Posterior vena cava (tissue), 2 donors: ENCODE results near the gene SMAD3. TPM values are rescaled to one million over a fixed set of nuclear protein-coding genes. Genes with fewer than 3 reads are reported as not detected.

Source experiments
- DNase-seq: peaks from one replicate; pipeline ENCODE4 v3.0.0-alpha.2; 2020; ENCODE audit warnings: low spot score
- intact Hi-C, 2 donors: fragments of 100-400 bp; cut with DNase I; formaldehyde crosslinking; loops; one replicate each; pipeline versions ENCODE4 v1.14.1 to v1.14.2; 2022 to 2023
- total RNA-seq, 2 donors: library from RNA; stranded (reverse); fragmentation: NEBNext Ultra II Directional; extraction: Animal tissue kit (Norgen Biotek cat#: 25700); gene quantifications; one replicate each; pipeline ENCODE4 v1.2.1, GENCODE V29; 2021
- donor health status: DM: yes; HTN: yes; CAD: no.
- donor health status: DM: yes; HTN: yes; CAD: no.

Gene SMAD3
- total RNA-seq, 2 donors from 2014 or later: 56.3 to 62.7 TPM

DNA sequence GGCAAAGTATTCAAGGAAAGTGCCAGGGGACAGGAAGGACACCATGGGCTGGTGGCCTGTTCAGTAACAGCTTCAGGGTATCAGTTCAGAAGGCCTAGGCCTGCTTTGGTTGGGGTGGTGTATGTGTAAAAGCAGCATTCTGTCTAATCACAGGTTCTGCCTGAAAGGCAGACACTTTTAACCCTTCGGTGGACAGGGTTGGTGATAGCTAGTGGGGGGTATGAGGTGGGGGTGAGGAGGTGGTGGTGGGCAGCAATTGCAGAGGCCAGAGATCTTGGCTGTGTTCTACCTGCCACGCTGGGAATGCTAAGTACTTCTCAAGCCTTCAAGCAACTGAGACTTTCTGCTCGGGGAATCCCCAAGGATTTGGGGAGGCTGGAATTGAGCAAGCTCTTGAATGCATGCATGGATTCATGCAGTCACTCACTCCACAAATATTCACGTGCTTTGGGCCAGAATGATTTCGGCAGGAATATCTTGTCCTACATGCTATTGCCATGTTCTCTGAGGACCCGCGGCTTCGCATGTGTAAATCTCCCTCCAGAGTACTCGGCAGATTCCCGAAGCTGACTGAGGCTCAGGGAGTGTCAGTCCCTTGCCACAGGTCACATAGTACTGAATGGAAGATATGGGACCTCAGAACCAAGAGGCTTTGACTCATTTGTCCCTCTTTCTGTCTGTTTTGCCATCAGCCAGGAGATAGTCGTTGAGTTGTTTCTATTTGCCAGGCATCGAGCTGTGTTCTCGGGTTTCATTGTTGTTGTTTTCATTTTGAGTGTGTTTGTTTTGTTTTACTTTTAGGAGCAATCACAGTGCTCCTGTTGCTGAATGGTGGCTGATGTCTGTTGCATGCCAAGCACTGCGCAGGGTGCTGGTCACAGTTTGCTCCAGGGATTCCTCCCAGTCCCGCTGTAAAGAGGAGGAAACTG lies 65.5 kb downstream of the SMAD3 start:
- peak; percentile 76 for DNase-seq
- intact Hi-C loops: no loop called here

DNA sequence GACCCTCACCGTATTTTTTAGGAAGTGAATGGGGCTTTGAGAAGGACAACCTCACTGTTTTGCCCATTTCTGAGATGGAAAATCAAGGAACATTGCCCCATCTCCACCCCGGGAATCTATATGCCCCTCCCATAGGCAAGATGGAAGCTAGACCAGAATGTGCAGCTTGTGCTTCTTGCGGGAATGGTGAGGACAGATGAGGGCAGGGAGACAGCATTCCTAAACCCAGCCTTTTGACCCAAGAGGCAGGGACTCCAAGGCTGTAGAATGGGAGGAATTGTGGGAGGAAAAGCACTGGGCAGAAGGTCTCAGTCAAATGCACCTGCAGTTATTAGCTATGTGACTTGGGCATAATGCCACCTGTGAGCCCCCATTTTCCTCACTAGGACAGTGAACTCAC lies 66.9 kb downstream of the SMAD3 start:
- intact Hi-C loops: no loop called here
- no peak for DNase-seq

DNA sequence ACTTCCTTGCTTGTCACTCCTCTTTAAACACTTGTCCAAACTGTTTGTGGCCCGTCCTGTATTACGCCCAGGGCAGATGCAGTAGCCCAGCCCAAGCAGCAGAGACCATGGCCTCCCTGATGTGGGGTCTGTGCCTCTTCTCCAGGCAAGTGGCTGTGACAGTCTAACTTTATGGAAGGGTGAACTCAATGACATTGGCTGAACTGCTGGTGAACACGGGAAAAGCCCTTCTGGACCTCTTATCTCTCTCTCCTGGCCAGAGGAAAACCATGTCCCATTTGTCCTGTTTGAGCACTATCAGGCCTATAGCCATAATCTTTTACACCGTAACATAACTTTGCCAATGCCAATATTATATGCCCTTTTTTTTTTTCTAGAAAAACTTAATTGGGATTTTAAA lies 67.6 kb downstream of the SMAD3 start:
- intact Hi-C loops: no loop called here
- peak; percentile 24 for DNase-seq

DNA sequence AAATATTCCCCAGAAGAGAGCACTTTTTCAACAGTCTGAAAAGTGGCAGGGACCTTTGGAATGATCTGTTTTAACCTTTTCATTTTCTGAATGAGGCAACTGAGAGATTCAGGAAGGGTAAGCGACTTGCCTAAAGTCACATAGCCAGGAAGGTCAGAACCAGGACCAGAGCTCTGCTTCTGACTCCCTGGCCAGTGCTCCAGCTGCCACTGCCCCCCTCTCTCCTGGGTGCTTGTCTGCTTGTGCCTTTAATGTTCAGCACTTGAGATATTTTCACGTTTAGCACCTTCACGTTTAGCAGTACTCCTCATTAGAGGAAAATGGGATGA lies 68.3 kb downstream of the SMAD3 start:
- intact Hi-C loops: no loop called here
- DNase-seq: peak; percentile 29

DNA sequence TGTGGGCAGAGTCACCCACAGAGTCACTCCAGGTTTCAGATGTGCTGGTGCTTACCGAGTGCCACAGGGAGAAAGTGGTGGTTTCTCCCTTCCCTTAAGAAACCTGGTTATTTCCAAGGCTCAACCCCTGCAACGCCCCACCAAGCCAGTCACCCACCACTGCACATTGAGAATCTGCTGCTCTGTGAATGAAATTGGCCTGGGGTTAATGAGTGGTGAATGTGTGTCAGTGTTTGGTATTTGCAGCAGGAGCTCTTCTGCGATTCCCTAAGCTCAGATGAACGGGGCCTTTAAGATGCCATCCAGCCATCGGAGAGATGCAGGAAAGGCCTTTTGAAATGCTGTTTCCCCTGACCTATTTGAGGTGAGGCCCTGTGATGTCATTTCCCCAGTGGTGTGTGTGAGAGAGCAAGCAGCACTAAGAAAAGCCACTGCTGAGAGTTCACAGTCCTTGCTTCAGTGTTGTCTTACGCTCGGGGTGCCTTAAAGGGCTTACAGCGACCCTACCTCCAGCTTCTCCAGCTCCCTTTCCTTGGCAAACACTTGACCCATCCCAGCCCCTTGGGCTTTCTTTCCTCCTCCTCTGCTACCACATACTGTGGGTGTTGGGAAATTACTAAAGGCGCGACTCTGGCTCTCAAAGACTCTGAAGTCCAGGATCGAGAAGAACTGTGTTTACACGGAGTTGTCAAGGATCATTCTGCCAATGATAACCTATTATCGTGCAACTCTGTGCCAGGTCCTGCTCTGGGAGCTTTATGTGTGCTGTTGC lies 68.9 kb downstream of the SMAD3 start:
- intact Hi-C loops: no loop called here
- peak; percentile 62 for DNase-seq

DNA sequence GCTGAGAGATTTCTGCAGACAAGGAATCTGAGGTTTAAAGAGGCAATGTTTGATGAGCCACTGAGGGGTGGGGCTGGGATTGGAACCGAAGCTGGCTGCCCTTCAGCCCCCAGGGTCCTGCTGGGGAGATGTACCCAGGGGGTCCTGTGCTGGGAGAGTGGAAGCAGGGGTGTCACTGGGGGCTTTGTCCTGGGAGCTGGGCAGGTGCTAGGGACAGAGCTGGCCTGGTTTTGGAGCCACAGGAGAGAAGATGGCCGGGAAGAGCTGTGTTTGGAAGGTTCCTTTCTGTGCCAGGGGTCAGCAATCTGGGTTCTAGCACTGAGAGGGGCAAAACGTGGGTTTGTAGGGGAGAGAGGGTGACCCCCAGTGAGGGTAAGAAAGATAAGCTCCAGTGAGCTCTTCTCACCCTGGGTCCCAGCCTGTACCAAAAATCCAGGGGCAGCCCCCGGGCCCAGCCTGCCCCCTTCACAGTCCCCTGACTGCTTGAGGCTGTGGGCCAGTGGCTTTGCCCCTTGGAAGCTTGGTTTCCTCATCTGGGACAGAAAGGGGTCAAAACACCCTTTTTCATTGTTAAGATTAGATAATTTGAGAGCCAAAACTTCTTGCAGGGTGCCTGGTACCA lies 69.6 kb downstream of the SMAD3 start:
- intact Hi-C loops: no loop called here
- peak; percentile 76 for DNase-seq

DNA sequence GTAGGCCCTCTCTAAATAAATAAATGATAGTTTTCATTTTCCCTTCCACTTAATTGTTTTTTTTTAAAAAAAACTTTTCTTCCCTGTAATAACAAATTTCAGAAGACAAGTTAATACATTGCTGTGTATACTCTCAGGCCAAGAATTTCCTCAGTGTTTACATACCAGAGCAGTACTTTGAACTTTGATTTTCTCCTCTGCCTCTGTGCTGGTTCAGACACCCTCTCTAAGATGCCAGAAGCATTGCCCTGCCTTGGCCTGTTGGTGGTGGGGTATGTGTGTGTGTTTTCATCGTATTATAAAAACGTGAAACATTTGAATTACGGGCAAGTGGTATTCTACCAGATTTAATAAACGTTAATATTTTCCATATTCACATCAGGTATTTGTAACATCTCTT lies 70.1 kb downstream of the SMAD3 start:
- peak; percentile 35 for DNase-seq
- intact Hi-C loops: no loop called here

DNA sequence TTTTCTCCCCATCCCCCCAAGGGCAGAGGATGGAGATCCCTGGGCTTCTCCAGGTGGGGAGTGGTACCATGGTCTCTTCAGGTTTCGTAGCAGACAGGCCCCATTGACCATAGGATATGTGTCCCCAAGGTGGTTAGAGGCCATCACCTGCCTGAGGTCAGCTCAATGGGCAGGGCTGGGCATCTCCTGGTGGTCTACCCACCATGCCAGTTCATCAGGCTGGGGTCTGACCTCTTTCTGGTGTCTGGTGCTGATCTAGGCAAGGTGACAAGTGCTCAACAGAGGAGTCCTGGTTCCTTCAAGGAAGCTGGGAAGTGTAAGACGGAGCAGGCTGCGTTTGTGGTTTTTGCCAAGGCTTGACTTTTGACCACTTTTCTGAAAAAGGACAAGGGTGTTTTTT lies 71.4 kb downstream of the SMAD3 start:
- intact Hi-C loops: no loop called here
- DNase-seq: peak; percentile 52

DNA sequence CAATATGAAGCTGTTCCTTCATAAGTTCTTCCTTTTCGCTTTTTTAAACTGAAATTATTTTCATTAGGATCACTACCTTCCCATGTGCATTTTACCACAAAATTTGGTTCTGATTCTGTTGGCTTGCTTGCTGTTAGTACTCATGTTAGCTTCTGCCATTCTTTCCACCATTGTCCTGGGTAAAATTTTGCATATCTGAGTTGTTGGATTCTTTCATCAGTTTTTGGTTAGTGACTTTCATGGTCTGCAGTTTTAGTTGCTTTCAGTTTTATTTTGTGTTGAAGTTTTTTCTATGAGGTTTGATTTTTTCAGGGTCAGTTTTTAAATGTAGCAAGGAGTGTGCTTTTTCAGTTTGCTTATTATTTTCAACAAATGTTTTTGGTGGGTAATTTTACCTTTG lies 71.9 kb downstream of the SMAD3 start:
- intact Hi-C loops: no loop called here
- no peak for DNase-seq

DNA sequence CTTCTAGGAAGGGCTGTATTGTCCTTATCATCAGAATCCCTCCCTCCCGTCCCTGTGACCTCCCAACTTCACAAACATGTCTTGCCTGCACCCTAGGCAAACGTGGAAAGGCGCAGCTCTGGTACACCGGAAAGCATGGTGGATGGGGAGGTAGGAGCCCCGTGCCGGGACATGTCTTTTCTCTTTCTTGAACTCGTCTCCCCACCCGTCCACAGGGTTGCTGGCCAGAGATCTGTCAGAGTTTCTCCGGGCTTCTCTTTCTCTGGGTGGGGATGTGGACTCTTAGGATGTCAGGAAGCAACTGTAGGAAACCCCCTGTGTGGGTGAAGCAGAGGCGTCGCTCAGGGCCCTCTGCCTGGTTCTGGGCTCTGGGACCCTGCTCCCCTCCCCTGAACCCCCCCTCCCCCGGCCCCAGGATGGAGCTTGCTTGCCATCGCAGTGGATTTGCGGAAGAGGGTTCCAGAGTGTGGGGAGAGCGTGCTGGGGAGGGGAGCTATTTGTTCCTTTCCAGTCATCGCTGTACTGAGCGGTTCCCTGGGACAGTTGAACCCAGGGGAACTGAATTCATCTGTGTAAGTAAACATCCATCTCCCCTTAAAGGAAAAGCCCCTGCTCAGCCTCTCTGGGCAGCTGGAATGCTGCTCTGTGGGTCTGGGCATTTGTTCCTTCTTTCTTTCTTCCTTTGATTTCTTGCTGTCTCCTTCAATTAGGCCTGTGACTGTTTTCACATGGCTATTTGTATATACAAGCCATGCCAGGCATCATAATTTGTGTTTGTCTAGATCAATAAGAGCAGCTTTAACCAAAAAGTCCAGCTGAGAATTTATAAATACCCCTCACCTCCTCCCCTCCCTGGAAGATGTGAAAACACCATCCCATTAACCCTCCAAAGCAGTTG lies 72.8 kb downstream of the SMAD3 start:
- intact Hi-C loops: no loop called here
- peak; percentile 68 for DNase-seq

DNA sequence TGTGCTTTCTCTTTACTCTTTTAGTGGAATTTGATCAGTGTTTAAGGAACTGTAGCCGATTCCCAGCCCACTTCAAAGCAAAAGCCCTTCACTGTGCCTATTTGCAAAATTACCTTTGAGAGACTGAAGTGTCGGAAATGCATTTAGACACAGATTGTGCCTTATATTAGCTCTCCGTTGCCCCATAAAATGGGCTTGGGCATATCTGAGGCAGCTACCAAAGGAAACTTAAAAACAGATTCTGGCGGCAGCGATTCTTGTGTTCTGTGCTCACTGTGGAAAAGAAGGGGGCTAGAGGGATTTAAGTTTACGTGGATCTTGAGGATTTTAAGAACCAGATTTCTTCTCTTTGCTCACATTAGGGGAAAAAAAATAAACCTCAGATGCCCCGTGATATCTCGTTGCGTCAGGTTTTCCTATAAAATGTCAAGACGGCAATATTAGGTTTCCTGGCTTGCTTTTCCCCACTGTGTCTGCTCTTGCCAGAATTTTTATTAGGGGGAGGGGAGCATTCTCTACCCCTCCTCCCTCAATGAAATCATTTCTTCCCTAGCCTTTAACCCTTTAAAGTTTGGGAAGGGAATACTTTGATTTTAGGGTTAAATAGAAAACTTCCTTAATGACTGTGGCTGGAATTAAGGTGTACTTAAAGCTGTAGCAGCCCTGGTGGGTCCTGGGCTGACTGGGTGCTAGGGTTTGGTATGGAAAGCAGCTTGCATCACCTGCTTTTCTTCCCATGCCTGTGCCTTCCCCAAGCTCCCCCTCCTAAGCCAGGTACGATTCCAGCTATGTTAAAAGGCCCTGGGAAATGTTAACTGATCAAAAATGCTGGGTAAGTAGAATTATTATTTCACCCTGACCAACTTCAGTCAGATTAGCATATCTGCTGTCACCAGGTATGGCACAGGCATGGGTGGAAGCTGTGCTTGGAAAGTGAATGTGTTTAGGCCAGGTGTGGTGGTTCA lies 73.8 kb downstream of the SMAD3 start:
- DNase-seq: peak; percentile 58
- intact Hi-C loops: loop anchor here in 1 of 2 donors (1.0 kb wide), 1 partner anchor 21 kb away; no protein-coding TSS in a partner anchor

DNA sequence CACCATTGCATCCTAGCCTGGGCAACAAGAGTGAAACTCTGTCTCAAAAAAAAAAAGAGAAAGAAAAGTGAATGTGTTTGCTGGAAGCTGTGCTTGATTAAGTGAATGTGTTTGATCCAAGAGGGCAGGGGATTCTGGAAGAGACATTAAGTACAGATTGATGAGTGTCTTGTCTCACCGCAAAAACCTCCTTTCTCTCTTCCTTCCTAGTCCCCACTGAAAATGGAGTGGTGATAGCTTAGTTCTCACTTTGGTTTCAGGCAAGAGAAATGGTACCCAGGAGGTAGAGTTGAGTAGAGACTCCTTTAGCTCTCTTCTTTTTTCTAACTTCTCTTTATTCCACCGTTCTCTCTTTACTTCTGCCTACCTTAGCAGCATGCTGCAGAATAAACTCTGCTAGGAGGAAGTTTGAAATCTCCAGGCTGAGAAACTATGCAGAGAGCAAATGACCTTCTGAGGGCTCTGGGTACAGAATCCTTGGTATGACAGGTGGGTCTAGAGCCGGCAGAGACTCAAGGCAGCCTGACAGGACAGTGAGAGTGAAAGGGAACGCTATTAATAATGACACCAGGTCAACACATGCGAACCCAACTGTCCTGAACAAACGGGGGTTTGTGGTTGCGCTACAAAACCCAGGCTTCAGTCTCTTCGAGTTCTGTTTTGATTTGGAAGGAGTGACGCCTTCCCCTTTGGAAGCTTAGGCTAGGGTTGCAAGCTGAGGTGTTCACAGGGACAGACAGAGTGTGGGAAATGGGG lies 74.9 kb downstream of the SMAD3 start:
- intact Hi-C loops: no loop called here
- peak; percentile 7 for DNase-seq

DNA sequence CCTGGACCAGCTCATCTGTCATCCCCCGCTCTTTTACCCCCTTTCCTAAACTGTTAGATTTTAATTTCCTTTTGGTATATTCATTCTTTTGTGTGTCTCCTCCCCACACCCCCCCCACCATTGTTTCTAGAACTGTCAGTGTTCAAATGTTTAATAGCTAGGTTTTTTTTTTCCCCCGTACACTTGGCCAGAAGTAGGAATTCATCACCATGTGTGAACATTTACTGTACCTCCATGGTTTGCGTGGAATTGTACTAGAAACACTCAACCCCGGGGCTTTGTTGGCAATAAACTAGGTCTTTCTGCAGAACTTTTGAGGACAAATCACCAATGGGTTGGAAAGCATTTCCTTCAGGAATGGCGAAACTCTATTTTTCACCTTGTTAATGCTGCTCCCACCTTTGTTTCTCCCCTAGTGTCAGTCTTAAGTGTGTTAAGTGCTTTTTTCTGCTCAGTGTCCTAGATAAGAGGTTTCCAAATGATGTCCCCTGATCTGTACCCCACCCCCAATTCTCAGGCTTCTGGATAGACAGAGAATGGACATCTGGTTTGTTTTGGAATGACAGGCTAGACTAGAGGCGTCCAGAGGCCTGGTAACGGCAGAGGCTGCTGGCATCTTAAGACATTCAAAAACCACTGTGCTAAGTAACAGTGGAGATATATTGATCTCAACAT lies 76.8 kb downstream of the SMAD3 start:
- DNase-seq: no peak
- intact Hi-C loops: no loop called here

DNA sequence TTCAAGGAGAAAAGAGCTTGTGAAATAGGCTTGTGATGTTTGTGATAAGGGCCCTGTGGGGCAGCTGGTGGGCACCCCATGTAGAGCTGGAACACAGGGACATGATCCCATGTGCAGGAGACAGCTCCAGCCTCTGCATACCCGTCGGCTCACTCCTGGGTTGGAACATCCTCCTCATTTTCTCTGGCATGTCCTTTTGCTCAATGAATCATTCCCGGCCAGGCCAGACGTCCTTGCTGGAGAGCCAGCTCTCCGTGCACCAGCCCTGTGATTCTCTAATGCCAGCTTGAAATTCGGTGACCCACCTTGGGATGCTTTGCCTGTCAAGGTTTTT lies 77.3 kb downstream of the SMAD3 start:
- DNase-seq: peak; percentile 77
- intact Hi-C loops: no loop called here

DNA sequence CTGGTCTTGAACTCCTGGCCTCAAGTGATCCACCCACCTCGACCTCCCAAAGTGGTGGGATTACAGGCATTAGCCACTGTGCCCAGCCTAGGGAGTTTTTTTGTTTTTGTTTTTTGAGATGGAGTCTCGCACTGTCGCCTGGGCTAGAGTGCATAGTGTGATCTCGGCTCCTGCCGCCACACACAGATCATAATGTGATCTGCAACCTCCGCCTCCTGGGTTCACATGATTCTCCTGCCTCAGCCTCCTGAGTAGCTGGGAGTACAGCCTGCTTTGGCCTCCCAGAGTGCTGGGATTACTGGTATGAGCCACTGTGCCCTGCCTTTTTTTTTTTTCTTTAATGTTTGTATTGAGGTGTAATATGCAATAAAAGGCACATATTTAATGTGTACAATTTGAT lies 78.2 kb downstream of the SMAD3 start:
- intact Hi-C loops: no loop called here
- peak; percentile 15 for DNase-seq

DNA sequence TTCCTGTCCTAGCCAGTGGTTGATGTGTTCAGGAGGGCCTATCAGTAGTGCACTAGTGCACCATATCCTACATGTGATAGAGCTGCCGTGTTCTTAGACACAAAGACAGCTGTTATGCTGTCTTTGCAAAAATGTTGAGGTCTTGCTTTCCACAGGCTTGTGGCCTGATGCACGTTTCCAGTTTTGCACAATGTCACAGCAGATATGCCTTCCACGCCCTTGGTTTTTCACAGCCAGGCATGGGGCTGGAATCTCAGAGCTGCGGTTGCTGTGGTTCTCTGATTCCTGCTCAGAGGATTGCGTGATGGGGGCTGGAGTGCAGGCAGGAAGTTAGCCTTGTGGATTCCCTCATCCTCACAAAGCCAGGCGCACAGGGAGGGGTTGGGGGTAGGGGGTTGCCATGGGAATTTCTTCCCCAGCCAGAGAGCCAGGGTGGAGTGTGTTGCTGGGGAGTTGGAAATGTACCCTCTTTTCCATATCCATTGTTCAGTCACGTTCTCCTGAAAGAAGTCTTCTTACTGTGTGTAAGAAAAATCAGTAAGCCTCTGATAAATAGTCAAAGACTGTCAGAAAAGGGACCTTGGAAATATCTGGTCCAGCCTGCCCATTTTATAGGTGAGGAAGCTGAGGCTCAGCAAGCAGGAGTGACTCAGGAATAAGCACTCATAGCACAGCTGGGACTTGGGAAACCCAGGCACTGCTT lies 79.4 kb downstream of the SMAD3 start:
- DNase-seq: peak; percentile 50
- intact Hi-C loops: no loop called here

DNA sequence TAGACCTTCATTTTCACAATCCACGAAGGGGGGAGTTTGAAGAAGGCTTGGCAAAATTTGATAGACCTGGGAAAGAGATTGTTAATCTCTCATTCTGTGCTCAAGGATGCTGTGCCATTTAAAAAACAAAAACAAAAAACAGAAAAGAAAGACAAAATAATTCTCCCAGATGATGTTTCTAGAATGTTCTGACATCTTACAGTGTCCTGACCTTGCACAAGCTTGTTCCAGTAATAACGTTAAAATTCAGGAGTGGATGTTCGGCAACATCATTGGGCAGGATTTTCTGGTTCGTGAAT lies 79.9 kb downstream of the SMAD3 start:
- intact Hi-C loops: no loop called here
- no peak for DNase-seq
